ENCODE data around the gene PRKAG2.

DNA sequence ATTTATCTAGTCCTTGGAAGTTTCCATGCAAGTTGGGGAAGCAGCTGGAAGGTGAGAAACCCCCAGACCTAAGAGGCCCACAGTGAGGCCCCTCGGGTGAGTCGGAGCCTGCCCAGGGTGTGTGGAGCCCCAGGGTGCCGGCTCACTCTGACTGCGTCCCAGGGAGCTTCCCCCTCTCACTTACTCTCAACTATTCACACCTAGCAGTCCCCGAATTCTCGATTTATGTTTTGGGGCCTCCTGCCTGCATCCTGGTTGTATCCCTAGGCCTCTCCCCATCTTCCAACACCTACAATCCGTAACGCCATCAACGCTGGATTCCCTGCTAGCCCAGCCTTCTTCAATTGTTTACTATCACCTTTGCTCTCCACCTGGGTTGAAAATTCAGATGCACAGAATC lies 63.9 kb downstream of the PRKAG2 start:
- TF ChIP-seq POLR2A (IDR thresholded peaks at IDR 0.05) = no peak
- TF ChIP-seq, protein P1, sequence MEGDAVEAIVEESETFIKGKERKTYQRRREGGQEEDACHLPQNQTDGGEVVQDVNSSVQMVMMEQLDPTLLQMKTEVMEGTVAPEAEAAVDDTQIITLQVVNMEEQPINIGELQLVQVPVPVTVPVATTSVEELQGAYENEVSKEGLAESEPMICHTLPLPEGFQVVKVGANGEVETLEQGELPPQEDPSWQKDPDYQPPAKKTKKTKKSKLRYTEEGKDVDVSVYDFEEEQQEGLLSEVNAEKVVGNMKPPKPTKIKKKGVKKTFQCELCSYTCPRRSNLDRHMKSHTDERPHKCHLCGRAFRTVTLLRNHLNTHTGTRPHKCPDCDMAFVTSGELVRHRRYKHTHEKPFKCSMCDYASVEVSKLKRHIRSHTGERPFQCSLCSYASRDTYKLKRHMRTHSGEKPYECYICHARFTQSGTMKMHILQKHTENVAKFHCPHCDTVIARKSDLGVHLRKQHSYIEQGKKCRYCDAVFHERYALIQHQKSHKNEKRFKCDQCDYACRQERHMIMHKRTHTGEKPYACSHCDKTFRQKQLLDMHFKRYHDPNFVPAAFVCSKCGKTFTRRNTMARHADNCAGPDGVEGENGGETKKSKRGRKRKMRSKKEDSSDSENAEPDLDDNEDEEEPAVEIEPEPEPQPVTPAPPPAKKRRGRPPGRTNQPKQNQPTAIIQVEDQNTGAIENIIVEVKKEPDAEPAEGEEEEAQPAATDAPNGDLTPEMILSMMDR (IDR thresholded peaks at IDR 0.05) = no peak
- no peak for TF ChIP-seq POLR2AphosphoS5 (IDR thresholded peaks at IDR 0.05)

Data from breast epithelium (tissue), 3 donors.